ENCODE measurements around the gene C19orf18.
"Not testable (repeated sequence)": the region's sequence is repeated elsewhere in the genome, so short reads cannot be mapped to it uniquely, and the experiment has no call there.

C19orf18 gene

DNA sequence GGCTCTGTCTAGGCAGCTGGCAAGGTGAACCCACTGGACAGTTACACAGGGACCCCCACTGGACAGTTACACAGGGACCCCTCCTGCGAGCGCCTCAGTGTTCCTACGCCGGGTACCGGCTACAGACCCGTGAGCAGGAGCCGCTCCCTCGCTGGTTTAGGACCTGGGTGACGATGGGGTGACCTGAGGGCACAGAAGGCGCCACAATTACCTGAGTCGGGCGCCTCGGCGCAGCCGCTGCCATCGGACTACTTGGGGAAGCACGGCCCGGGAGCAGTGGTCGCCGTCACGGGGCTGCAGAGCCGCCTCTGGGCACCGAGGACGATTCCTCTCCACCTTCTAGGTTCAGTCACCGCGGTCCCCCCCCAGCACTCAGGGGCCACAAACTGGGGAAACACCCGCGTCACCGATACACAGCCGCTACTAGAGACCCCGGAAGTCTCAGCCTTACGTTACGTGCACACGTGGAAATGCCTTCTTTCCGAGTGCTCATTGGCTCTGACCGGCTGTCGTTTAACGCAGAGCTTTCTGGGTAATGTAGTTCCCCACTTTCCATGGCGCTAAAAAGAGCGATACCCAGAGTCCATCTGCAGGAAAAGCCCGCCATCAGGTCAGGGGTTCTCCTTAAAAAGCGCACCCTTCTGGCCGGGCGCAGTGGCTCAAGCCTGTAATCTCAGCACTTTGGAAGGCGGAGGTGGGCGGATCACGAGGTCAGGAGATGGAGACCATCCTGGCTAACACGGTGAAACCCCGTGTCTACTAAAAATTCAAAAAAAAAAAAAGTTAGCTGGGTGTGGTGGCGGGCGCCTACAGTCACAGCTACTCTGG, 58.0 kb downstream of the C19orf18 start, which contains the start of gene ZNF417:
TSS of gene ZNF417 (minus strand) at position 425 of the 828 bp plus-strand sequence. CDS start at position 244, 181 bp downstream.
- TF ChIP-seq GATA3, GATA2 (IDR thresholded peaks at IDR 0.05; ENCODE audit: low read depth, low read length): not testable (repeated sequence)

DNA sequence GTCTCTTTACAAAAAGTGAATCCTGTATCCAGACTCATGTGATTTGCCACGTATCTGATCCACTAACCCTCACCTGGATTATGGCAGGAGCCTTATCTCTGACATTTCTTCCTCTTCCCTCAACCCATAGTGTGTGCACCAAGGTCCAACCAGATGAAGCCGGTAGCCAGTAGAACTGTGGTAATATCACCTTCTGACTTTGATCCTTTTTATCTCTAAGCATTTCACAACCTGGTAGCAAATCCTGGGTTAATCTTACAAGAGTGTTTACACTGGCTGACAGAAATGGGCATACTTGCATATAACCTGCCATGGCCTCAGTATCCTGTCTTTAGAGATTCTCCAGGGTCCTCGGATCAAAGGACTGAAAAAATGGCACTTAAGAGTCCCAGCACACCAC, 59.8 kb downstream of the C19orf18 start:
- no peak for TF ChIP-seq GATA2 (IDR thresholded peaks at IDR 0.05; ENCODE audit: low read depth, low read length)
- no peak for TF ChIP-seq GATA3 (IDR thresholded peaks at IDR 0.05; ENCODE audit: low read depth, low read length)

Data from SH-SY5Y (cell line).